Astrocyte of the spinal cord (primary cell): ENCODE measurements around the gene ZNF808.
"Not testable (repeated sequence)": the region's sequence is repeated elsewhere in the genome, so short reads cannot be mapped to it uniquely, and the experiment has no call there.

Experiments used
- DNase-seq: peaks from one replicate; pipeline ENCODE4 v3.0.0; 2011; ENCODE audit warnings: low read depth, low spot score
- H3K4me3 ChIP-seq: 2 replicates; pipeline ENCODE4 v1.5.1; 2011; ENCODE audit warnings: low read depth, mild to moderate bottlenecking, low read length, moderate library complexity
- CTCF ChIP-seq: IDR thresholded peaks from 2 replicates; pipeline ENCODE4 v1.5.1; 2012; ENCODE audit warnings: low read depth, mild to moderate bottlenecking, low read length, inconsistent platforms
- in situ Hi-C: cut with HindIII; loops from 2 replicates; pipeline ENCODE4 v1.10.0; 2017; ENCODE audit warnings: low sequenced_read_pairs

ZNF808 gene

DNA sequence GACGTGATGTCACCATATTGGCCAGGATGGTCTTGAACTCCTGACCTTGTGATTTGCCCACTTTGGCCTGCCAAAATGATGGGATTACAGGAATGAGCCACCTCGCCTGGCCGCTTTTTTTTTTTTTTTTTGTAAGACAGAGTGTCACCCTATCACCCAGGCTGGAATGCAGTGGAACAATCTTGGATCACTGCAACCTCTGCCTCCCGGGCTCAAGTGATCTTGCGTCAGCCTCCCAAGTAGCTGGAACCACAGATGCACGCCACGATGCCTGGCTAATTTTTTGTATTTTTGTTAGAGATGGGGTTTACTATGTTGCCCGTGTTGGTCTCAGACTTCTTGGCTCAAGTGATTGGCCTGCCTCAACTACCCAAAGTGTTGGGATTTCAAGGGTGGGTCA, 28.9 kb upstream of the ZNF808 start:
- in situ Hi-C loops, result no loop called here
- no peak for TF ChIP-seq CTCF
- no peak overlapping the region for H3K4me3 ChIP-seq
- no peak for DNase-seq

DNA sequence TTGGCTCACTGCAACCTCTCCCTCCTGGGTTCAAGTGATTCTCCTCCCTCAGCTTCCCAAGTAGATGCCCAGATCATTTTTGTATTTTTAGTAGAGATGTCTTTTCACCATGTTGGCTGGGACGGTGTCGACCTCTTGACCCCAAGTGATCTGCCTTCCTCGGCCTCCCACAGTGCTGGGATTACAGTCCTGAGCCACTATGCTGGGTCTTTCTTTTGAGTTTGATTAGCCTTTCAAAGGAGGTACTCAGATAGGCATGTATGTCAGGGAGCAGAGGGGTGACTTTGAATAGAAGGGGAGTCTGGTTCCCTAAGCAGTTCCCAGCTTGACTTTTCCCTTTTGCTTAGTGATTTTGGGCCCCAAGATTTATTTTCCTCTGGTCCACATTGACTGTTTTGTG, 27.0 kb upstream of the ZNF808 start:
- in situ Hi-C loops, H3K4me3 ChIP-seq, DNase-seq: not testable (repeated sequence)

- in situ Hi-C loops, H3K4me3 ChIP-seq, DNase-seq: not testable (repeated sequence)
These were observed 26.5 kb upstream of the ZNF808 start for GRCh38 chr19:52500991-52501390.

GRCh38 chr19:52507266-52507665, 20.2 kb upstream of the ZNF808 start:
- no peak overlapping the region for H3K4me3 ChIP-seq
- in situ Hi-C loops, result no loop called here
- no peak for DNase-seq
- no peak for TF ChIP-seq CTCF

- no peak overlapping the region for H3K4me3 ChIP-seq
- DNase-seq, result no peak
- no peak for TF ChIP-seq CTCF
- in situ Hi-C loops, result no loop called here
These were observed 11.3 kb upstream of the ZNF808 start for GRCh38 chr19:52516191-52516590.

GRCh38 chr19:52518646-52519045, 8.8 kb upstream of the ZNF808 start:
- H3K4me3 ChIP-seq, result no peak overlapping the region
- in situ Hi-C loops, result no loop called here

GRCh38 chr19:52519175-52519574, 8.3 kb upstream of the ZNF808 start:
- H3K4me3 ChIP-seq, in situ Hi-C loops, DNase-seq: not testable (repeated sequence)

More at GRCh38 chr19:52518646-52519045, 8.8 kb upstream of the ZNF808 start:
- TF ChIP-seq CTCF, result no peak
- no peak for DNase-seq

GRCh38 chr19:52520013-52520412, 7.5 kb upstream of the ZNF808 start:
- DNase-seq, result no peak
- TF ChIP-seq CTCF, result no peak
- in situ Hi-C loops, result no loop called here
- no peak overlapping the region for H3K4me3 ChIP-seq
